Measurements from ENCODE around the gene PABPC3.

PABPC3 gene

GRCh38 chr13:25084096-25084495 lies 11.8 kb upstream of the PABPC3 start:
- TF ChIP-seq CTCF (IDR thresholded peaks at IDR 0.05; ENCODE audit: low read depth, low read length): no peak
- no peak for DNase-seq (ENCODE audit: extremely low read depth, low read depth)

GRCh38 chr13:25085125-25085742 lies 10.7 kb upstream of the PABPC3 start:
- DNase-seq (ENCODE audit: extremely low read depth, low read depth): no peak
- TF ChIP-seq CTCF (IDR thresholded peaks at IDR 0.05; ENCODE audit: low read depth, low read length): peak; percentile 70

- no peak for TF ChIP-seq CTCF (IDR thresholded peaks at IDR 0.05; ENCODE audit: low read depth, low read length)
- DNase-seq (ENCODE audit: extremely low read depth, low read depth): no peak
Measured at GRCh38 chr13:25088562-25089221, 7.2 kb upstream of the PABPC3 start.

- no peak for DNase-seq (ENCODE audit: extremely low read depth, low read depth)
- no peak for TF ChIP-seq CTCF (IDR thresholded peaks at IDR 0.05; ENCODE audit: low read depth, low read length)
Measured at GRCh38 chr13:25097426-25097825, 1.5 kb downstream of the PABPC3 start.

- TF ChIP-seq CTCF (IDR thresholded peaks at IDR 0.05; ENCODE audit: low read depth, low read length): no peak
- no peak for DNase-seq (ENCODE audit: extremely low read depth, low read depth)
Measured at GRCh38 chr13:25103711-25104110, 7.8 kb downstream of the PABPC3 start.

- no peak for TF ChIP-seq CTCF (IDR thresholded peaks at IDR 0.05; ENCODE audit: low read depth, low read length)
- DNase-seq (ENCODE audit: extremely low read depth, low read depth): no peak
Measured at GRCh38 chr13:25109341-25109740, 13.4 kb downstream of the PABPC3 start.

GRCh38 chr13:25110956-25111584 lies 15.1 kb downstream of the PABPC3 start:
- TF ChIP-seq CTCF (IDR thresholded peaks at IDR 0.05; ENCODE audit: low read depth, low read length): no peak

More at GRCh38 chr13:25110956-25111584, 15.1 kb downstream of the PABPC3 start:
- DNase-seq (ENCODE audit: extremely low read depth, low read depth): no peak
